Stimulated activated CD8-positive, alpha-beta memory T cell treated with anti-CD3 and anti-CD28 coated beads, Interleukin-7, amount 100 ng/mL, for 1 hour (primary cell): ENCODE results near the gene RAB3A.
A peak's percentile ranks its signal among the peaks of the same experiment; 100 is the strongest.

Source experiments
- DNase-seq, 2 donors: peaks; one replicate each; pipeline ENCODE4 v3.0.0-alpha.2; 2020; ENCODE audit warnings: low read depth in 2 of 2

RAB3A gene

DNA sequence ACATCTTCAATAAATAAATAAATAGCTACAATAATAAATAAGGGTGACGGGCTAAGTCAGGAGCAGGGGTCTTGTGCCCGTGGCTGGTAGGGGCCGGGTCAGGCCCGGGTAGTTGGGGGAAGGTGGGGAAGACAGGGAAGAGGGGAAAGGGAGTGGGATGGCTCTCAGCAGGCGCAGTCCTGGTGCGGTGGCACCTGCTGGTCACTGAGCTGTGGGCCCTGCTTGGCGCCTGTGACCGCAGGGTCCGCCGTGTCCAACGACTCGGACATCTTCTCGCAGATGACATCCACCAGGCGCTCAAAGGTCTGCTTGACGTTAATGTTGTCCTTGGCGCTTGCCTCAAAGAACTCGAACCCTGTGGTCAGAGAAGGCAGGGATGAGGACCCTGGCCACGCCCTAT is 6.5 kb downstream of the RAB3A start:
- no peak for DNase-seq

DNA sequence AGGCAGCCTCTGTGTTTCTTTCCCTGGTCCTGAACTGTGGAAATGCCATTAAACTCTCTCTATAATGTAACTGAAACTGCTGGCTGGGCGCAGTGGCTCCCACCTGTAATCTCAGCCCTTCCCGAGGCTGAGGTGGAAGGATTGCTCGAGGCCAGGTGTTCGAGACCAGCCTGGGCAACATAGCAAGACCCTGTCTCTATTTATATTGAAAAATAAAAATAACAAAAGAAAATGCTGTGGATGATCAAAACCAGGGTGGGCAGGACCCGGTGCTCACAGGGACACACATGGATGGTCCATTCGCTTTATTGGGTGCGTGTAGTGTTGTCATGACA is 7.4 kb downstream of the RAB3A start:
- no peak for DNase-seq

DNA sequence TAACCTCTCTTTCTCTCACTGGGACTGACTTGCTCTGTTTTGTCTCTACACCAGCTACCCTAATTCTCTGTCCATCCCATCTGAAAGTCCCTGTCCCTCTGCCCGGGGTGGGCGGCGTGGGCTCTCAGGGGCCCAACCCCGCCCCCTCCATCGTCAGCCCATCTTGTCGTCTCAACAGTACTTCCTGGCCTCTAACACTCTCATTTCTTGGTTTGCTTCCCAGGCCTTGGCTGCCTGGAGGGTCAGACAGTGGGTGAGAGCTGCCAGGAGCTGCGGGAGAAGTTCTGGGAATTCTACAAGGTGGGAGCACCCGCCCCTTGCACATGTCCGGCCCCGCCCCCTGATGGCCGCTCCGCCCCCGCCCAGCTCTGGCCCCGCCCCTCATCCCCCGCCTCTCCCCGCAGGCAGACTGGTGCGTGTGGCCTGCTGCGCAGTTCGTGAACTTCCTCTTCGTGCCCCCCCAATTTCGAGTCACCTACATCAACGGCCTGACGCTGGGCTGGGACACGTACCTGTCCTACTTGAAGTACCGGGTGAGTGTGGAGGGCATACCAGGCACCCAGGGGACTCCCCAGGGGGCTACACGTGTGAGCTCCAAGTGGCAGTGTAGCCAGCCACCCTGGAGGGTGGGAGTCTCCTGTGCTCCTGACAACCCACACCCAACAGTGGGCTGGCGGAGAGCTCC is 9.1 kb downstream of the RAB3A start:
- DNase-seq = no peak

DNA sequence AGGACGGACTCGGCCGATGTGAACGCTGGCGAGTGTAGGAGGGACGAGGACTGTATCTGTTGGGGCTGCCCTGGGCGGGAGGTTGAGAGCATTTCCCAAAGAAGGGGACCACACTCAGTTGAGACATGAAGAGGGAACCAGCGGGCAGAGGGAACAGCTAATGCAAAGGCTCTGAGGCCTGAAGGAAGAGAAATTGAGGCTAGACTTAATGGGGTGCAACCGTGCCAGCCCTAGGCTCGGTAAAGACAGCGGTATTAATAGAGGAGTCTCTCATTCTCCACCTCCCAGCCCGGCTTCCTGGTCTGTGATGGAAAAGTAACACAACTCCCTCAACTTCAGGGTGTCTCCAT is 9.7 kb downstream of the RAB3A start:
- no peak for DNase-seq

DNA sequence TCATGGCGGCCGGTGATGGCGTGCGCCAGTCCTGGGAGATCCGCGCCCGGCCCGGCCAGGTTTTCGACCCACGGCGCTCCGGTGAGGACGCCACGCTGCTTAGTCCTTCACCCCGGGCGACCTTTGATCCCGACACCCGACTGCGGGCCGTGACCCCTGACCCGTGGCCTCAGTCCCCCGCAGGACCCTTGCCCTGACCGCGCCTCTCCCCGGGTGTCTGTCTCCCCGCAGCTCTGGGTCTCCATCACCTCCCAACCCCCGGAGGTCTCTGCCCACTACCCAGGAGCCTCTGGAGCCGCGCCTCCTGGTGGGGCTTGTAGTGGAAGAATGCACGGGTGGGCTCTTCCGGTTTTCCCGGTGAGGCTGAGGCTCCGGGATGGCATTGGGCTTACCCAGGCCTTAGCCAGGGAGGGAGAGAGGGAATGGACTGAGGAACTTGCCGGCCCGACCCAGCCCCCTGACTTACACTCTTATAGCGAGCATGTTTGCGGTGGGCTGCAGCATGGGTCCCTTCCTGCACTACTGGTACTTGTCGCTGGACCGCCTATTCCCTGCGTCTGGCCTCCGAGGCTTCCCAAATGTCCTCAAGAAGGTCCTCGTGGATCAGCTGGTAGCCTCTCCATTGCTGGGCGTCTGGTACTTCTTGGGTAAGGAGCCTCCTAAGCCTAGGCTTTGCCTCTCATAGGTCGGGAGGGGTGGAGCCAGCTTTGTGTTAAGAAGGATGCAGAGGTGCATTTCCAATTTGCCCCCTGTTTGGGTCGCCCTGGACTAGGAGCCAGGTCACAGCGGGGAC is 10.3 kb downstream of the RAB3A start:
- no peak for DNase-seq

DNA sequence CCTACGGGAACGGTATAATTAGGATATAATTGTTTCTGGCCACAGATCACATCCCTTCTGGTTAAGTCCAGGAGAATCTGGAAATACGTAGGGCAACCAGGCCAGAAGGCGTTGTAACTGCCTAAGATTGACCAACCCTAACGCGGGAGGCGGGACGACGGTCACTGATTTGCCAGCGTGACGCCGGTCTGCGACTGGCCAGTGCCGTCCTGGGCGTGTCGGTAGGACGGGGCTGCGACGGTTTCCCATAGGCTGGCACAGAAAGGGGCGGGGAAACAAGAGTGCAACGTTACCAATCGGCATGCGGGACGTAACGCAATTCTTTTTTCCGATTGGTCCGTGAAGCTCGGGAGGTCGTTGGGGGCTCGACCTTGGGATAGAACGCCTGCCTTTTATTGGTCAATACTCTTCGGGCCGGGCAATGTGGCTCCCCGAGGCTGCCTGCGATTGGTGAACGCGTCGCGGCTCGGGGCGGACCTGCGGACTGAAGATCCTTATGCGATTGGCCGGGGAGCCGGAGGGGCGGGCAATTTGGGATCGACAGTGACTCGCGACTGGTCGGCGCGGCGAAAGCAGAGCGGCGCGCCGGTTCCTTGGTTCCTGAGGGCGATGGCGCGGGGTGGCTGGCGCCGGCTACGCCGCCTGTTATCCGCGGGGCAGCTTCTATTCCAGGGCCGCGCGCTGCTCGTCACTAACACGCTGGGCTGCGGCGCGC is 11.0 kb downstream of the RAB3A start, which contains the start of gene MPV17L2:
Gene MPV17L2 (plus strand): TSS at position 546 of the 715 bp plus-strand sequence. CDS start 64 bp downstream, at position 610.
- DNase-seq = peak; percentile 94 to 95

DNA sequence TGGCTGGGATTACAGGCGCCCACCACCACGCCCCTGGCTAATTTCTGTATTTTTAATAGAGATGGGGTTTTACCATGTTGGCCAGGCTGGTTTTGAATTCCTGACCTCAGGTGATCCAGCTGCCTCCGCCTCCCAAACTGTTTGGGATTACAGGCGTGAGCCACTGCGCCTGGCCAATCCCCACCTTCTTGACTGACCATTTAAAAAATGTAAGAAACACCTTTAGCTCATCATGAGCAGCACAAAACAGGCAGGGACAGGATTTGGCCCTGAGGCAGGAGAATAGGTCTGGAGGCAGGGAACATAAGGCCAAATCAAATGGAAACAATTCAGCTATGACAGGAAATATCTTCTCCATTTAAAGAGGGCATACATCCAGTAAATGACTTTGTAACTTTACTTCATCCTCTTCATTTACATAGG is 12.2 kb downstream of the RAB3A start:
- DNase-seq = no peak

DNA sequence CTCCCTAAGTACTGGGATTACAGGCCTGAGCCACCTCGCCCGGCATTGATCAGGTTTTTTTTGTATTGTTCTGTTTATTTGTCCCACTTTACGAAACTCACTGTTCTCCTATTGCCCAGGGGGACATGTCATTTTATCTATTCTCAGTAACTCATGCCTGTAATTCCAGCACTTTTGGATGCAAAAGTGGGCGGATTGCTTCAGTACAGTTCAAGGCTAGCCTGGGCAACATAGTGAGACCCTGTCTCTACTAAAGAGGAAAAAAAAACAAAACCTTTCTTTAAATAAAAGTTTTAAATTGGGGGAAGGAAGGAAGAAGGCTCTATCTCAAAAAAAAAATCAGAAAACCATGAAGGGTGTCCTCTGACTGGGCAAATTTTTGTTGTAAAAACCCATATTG is 13.6 kb downstream of the RAB3A start:
- DNase-seq = no peak

DNA sequence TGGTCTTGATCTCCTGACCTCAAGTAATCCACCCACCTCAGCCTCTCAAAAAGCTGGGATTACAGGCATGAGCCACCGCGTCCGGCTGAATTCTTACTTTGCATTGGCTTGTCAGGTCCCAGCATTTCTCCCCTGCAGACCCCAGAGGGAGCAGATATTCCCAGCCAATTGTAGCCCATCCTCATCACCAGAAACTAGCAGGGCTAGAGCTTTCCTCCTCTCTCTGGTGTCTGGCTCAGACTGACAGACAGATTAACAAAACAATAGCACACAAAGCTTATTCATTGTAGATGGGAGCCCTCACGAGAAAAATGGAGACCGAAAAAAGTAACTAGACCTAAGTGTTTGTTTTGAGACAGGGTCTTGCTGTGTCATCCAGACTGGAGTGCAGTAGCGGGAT is 18.3 kb downstream of the RAB3A start:
- no peak for DNase-seq

DNA sequence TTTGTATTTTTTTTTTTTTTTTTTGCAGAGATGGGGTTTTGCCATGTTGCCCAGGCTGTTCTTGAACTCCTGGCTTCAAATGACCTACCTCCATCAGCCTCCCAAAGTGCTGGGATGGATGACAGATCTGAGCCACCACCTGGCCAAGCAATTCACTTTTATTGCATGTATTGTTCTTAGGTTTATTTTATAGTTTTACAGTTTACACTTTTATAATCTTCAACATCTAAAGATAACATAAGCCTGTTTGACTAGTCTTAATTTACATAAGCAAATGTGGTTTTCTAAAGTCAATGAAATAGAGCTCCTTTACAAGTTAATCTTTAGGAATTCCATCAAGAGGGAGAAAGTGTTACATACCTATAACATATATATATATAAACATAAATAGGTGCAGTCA is 20.3 kb downstream of the RAB3A start:
- no peak for DNase-seq

DNA sequence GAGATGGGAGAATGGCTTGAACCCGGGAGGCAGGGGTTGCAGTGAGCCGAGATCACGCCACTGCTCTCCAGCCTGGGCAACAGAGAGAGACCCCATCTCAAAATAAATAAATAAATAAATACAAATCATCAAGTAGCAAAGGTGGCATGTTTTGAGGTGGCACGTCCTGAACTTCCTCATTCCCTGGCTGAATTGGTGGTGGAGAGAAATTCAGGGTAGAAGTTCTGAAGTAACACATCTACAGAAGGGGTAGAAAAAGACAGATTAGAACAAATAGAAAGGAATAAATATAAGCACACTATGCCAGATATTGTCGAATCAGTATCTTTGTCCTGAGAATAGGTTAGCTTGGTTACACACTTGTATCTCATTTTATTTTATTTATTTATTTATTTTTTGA is 23.9 kb downstream of the RAB3A start:
- no peak for DNase-seq

DNA sequence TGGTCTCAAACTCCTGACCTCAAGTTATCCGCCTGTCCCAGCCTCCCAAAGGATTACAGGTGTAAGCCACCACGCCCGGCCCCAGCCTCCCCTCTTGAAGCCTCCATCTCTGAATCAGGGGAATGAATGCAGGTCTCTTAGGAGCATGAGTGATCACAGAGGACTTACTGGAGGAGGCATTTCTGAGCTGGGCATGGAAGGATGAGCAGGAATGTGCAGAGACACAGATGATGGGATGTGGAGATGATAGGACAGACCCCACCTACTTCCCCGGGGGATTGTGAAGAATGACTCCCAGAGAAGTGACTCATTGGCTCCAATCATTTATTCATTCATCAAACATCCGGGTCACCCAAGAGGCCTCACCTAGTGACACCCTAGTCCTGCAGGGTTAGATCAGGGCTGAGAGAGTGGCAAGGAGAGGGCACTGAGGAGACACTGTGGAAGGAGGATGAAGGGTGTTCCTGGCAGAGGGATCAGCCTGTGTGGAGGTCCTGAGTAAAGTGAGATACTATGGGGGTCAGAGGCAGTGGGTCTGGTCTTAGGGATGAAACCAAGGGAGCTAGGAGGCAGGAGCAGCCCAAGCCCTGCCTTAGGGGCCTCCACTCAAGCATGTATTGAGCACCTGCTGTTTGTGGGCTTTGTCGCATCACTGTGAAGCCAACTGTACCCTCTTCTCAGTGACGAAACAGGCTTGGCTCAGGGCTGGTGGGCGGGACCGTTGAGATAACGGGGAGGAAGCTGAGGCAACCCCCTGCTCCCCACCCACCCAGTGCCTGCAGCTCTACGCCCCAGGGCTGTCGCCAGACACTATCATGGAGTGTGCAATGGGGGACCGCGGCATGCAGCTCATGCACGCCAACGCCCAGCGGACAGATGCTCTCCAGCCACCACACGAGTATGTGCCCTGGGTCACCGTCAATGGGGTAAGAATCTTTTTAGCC is 27.2 kb downstream of the RAB3A start:
- DNase-seq = no peak

DNA sequence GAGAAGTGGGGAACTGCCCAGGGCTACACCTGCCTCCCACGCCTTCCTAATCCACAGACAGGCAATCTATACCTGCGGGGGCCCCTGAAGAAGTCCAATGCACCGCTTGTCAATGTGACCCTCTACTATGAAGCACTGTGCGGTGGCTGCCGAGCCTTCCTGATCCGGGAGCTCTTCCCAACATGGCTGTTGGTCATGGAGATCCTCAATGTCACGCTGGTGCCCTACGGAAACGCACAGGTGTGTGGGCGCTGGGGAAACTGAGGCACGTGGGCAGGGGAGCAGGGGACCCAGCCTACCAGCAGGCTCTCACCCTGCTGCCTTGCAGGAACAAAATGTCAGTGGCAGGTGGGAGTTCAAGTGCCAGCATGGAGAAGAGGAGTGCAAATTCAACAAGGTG is 28.9 kb downstream of the RAB3A start:
- DNase-seq = no peak

DNA sequence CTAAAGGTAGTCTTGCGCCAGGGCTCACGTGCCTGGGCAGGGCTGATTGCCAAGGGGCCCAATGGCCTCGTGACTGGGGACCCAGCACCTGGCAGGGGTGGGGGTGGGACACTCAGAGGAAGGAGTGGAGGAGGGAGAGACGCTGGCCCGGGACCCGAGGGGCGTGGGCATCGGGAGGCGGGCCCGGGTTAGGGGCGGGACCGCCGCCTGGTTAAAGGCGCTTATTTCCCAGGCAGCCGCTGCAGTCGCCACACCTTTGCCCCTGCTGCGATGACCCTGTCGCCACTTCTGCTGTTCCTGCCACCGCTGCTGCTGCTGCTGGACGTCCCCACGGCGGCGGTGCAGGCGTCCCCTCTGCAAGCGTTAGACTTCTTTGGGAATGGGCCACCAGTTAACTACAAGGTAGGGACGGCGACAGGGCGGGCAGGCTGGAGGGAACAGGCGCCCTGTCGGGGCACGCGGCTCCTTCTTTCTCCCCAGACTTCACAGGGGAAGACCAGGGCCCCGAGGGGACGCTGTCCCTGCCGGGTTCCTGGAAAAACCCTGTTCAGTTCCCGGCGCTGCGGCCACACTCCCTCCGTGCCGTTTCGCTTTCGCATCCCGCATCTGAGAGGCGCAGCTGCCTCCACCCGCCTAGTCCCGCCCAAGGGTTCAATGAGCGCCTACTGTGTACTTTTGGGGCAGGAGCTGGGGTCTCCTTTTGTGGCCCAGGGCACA is 30.1 kb downstream of the RAB3A start, which contains the start of gene IFI30:
Gene IFI30 (plus strand): TSS at position 242 of the 717 bp plus-strand sequence. CDS start 29 bp downstream, at position 271.
- DNase-seq = peak in 1 of 2 donors; percentile 27

DNA sequence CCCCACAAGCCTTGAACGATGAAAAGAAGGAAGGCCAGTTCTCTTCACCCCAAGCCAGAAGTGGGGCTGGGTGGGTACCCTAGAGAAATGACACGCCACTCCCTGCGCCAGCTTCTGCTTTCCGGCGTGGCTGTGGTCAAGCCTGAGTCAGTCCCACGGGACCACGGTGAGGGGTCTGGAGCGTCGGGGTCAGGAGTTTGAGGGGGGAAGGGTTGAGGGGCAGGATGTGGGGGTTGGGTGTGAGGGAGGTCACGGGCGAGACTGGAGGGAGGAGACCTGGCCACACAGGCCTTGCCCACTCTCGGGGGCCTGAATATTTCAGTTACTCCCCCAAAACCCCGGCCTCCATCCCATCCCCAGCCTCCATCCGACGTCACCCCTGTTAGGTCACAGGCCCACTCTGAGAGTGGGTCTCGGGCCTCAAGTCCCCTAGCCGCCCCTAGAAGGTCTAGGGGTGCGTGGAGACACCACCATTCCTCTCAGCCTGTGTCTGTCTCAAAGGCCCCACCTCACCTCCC is 30.7 kb downstream of the RAB3A start:
- no peak for DNase-seq

DNA sequence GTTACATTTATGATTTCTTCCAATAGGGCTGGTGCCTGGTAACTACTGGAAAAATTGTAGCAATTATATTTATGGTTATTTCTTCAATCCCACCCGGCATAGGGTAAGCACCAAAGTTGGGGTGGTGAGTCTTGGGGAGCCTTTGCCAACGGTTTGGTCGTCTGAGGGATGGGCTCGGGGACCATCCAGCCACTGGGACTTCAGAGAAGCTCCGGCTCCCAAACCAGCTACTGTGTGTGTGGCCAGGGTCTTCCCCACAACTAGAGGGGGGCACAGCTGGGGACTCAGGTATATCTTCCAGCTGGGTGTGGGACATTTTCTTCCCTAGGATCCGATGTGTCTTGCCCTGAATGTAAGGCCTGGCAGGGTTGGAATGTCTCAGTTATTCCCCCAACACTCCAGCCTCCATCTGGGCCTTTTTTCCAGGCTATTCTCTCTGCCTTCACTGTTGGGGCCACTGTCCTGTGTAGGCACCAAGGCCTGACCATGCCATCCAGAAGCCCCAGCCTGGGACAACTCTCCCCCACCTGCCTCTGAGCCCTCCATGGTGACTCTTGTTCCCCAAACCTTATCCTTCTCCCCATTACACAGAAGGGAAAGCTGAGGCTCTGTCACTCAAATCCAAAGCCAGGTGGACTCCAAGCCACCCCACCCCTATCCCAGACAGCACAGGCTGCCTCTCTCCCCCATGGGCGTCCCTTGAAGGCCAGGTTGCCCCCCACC is 31.4 kb downstream of the RAB3A start:
- no peak for DNase-seq

DNA sequence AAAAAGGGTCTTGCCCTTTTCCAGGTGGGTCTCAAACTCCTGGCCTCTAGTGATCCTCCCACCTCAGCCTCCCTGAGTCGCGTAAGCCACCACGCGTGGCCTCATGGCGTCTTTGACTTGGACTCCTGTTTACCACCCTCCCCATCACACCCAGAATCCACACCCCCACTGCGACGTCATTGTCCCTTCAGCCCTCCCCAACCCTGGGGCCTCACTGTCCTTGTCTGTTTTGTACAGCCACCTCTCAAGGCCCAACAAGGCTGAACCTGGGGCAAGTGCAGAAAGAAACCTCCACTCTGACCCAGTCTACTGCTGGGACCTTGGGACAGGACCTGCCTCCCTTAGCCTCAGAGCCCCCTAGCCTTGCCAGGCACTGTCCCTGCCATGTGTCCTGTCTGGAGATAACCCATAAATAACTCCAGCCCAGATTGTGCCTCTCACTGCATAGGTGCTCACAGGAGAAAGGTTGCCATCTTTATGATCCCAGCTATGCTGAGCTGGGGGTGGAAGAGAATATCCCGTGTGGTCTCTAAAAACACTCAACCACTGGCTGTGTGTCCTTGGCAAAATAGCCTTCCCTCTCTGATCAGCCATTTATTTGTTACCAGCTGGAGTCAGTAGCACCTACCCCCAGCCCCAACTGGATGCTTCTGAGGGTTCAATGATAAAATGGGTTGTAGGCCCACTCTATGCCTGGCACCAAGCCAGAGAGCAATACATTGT is 32.1 kb downstream of the RAB3A start:
- no peak for DNase-seq

DNA sequence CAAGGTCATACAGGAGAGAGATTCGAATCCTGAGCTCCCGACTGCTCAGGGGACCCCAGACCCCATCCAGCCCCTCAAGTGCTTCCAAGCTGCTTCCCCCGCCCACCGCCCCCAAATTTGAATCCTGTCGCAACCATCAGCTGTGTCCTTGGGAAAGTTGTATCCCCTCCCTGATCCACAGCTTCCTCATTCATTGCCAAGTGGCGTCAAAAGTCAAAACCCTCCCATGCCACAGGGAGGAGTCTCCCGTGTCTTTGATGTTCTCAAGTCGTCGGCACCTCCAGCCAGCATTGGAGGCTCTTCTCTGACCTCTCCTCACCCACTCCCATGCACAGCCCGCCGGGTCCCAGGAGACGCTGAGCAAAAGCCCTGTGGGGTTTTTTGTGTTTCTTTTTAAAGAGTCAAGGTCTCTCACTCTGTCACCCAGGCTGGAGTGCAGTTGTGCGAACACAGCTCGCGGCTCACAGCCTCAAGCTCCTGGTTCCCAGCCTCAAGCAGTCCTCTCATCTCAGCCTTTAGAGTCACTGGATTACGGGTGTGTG is 33.1 kb downstream of the RAB3A start:
- DNase-seq = no peak
